GM12878 (cell line): ENCODE data around the gene DNAJC27. TPM values are rescaled to one million over a fixed set of nuclear protein-coding genes. Genes with fewer than 3 reads are reported as not detected.

Source experiments
- ATAC-seq: fragments of 200-7000 bp; cut with Tn5 transposase; 3 replicates; pipeline ENCODE4 v1.9.1; 2020; ENCODE audit warnings: mild to moderate bottlenecking, moderate library complexity
- BruUV-seq: library from RNA; stranded (reverse); fragments of 400-500 nt; replicated peaks from 2 replicates; lab custom pipeline; 2021; lab: Mats Ljungman, UMichigan
- CTCF ChIA-PET: fragments of 300-600 bp; sonication (Branson Sonifier 250); formaldehyde crosslinking; extraction: SDS; loops from one replicate; lab custom pipeline; 2021; ENCODE audit warnings: inconsistent platforms; lab: Yijun Ruan, JAX
- POLR2A ChIA-PET: fragments of 350-600 bp; formaldehyde crosslinking; extraction: SDS; loops from one replicate; lab custom pipeline; 2021; ENCODE audit warnings: inconsistent platforms; lab: Charles Lee
- RAD21 ChIA-PET: fragments of 300-600 bp; sonication (Branson Sonifier 250); formaldehyde crosslinking; loops from one replicate; lab custom pipeline; 2023; ENCODE audit warnings: antibody characterized with exemption; ENCODE audit not compliant: unreplicated experiment; lab: Charles Lee
- SMC1A ChIA-PET: fragments of 300-600 bp; sonication (Branson Sonifier 250); formaldehyde crosslinking; loops from one replicate; lab custom pipeline; 2023; ENCODE audit not compliant: unreplicated experiment, uncharacterized antibody; lab: Charles Lee
- DNase-seq: peaks from one replicate; pipeline ENCODE4 v3.0.0-alpha.2; 2011; ENCODE audit warnings: low read depth, low spot score
- FAIRE-seq: peaks from 3 replicates; lab custom pipeline; 2011; peaks lifted over from hg19 to GRCh38; lab: Jason Lieb, UNC
- H2AFZ ChIP-seq: 2 replicates; pipeline ENCODE4 v1.6.0; 2011; ENCODE audit warnings: low read depth, low read length, control low read depth; ENCODE audit not compliant: control insufficient read depth
- H3K27ac ChIP-seq: 2 replicates; pipeline ENCODE4 v1.5.1; 2011; ENCODE audit warnings: control low read depth; ENCODE audit not compliant: control insufficient read depth, insufficient read depth
- H3K27me3 ChIP-seq, 2 experiments: replicated peaks in 1 of 2; 2 replicates each; pipeline versions ENCODE4 v1.6.0 to v1.6.1; 2011; ENCODE audit warnings: low read length in 1 of 2; ENCODE audit not compliant: control insufficient read depth in 2 of 2, insufficient read depth in 2 of 2
- H3K36me3 ChIP-seq, 2 experiments: 2 replicates each; pipeline ENCODE4 v1.5.1; 2011; ENCODE audit warnings: low read length in 1 of 2; ENCODE audit not compliant: control insufficient read depth in 2 of 2, insufficient read depth in 2 of 2
- H3K4me1 ChIP-seq: 2 replicates; pipeline ENCODE4 v1.6.1; 2011; ENCODE audit warnings: mild to moderate bottlenecking, low read length, moderate library complexity, mixed read lengths; ENCODE audit not compliant: control insufficient read depth, insufficient read depth
- H3K4me2 ChIP-seq: 2 replicates; pipeline ENCODE4 v1.6.0; 2011; ENCODE audit warnings: control low read depth; ENCODE audit not compliant: control insufficient read depth, insufficient read depth
- H3K4me3 ChIP-seq: fragments of 200-600 bp; sonication (generic); 2 replicates; pipeline ENCODE4 v1.5.1; 2016
- H3K79me2 ChIP-seq: 2 replicates; pipeline ENCODE4 v1.6.0; 2011; ENCODE audit warnings: low read length; ENCODE audit not compliant: control insufficient read depth, insufficient read depth
- H3K9ac ChIP-seq: 2 replicates; pipeline ENCODE4 v1.8.0; 2011; ENCODE audit warnings: low read length, control low read depth, mixed read lengths; ENCODE audit not compliant: control insufficient read depth, insufficient read depth
- H3K9me3 ChIP-seq: replicated peaks from 3 replicates; pipeline ENCODE4 v1.5.1; 2011; ENCODE audit warnings: mild to moderate bottlenecking, low read length; ENCODE audit not compliant: control insufficient read depth, insufficient read depth
- H4K20me1 ChIP-seq: 2 replicates; pipeline ENCODE4 v1.6.0; 2011; ENCODE audit not compliant: control insufficient read depth, insufficient read depth
- CBX5 ChIP-seq: sonication (generic); IDR thresholded peaks from 2 replicates; pipeline ENCODE4 v1.6.1; 2016; ENCODE audit warnings: low read depth, moderate library complexity, mild to moderate bottlenecking, inconsistent platforms
- CTCF ChIP-seq, 3 experiments: IDR thresholded peaks in 2 of 3; conservative IDR thresholded peaks in 1 of 3; 2 replicates each; pipeline ENCODE4 v1.5.1; 2011; ENCODE audit warnings: low read depth in 3 of 3, low read length in 3 of 3, mild to moderate bottlenecking in 3 of 3, control low read depth in 2 of 3, moderate library complexity in 2 of 3, inconsistent platforms in 1 of 3, mixed read lengths in 1 of 3; ENCODE audit not compliant: control insufficient read depth in 2 of 3, insufficient read depth in 1 of 3; ENCODE audit errors: extremely low read depth in 1 of 3
- E2F4 ChIP-seq: IDR thresholded peaks from 2 replicates; pipeline ENCODE4 v1.6.1; 2012; ENCODE audit warnings: low read depth, low read length, improper control_type of control experiment
- EED ChIP-seq: sonication (generic); IDR thresholded peaks from 2 replicates; pipeline ENCODE4 v1.6.1; 2016; ENCODE audit warnings: antibody characterized with exemption, low read depth
- EGR1 ChIP-seq, 2 experiments: IDR thresholded peaks; 1 replicate in 1 of 2; 2 replicates in 1 of 2; pipeline ENCODE4 v1.6.1; 2011 to 2012; ENCODE audit warnings: low read depth in 2 of 2, low read length in 2 of 2, borderline replicate concordance in 1 of 2, mild to moderate bottlenecking in 1 of 2, moderate library complexity in 1 of 2
- GATAD2B ChIP-seq: fragments of 450-650 bp; conservative IDR thresholded peaks from 2 replicates; pipeline ENCODE4 v1.6.1; 2017; ENCODE audit warnings: low read depth, mild to moderate bottlenecking, moderate library complexity
- HCFC1 ChIP-seq: fragments of 150-350 bp; IDR thresholded peaks from 2 replicates; pipeline ENCODE4 v1.6.1; 2014; ENCODE audit warnings: low read length
- JUNB ChIP-seq: IDR thresholded peaks from 2 replicates; pipeline ENCODE4 v1.6.1; 2016; ENCODE audit warnings: antibody characterized with exemption, mild to moderate bottlenecking
- KDM1A ChIP-seq: fragments of 200-600 bp; sonication (generic); IDR thresholded peaks from 2 replicates; pipeline ENCODE4 v1.6.1; 2016; ENCODE audit warnings: borderline replicate concordance
- MEF2B ChIP-seq: fragments of 450-650 bp; IDR thresholded peaks from 2 replicates; pipeline ENCODE4 v1.6.1; 2018; ENCODE audit warnings: mild to moderate bottlenecking, moderate library complexity; ENCODE audit not compliant: partially characterized antibody, poor library complexity, severe bottlenecking
- MXI1 ChIP-seq: fragments of 150-350 bp; IDR thresholded peaks from 2 replicates; pipeline ENCODE4 v1.6.1; 2011; ENCODE audit warnings: low read depth, mild to moderate bottlenecking, inconsistent platforms, low read length, improper control_type of control experiment
- SIX5 ChIP-seq: IDR thresholded peaks from 2 replicates; pipeline ENCODE4 v1.6.1; 2011; ENCODE audit warnings: mild to moderate bottlenecking, low read depth, low read length, moderate library complexity; ENCODE audit not compliant: severe bottlenecking
- SREBF2 ChIP-seq: IDR thresholded peaks from 2 replicates; pipeline ENCODE4 v1.6.1; 2012; ENCODE audit warnings: mild to moderate bottlenecking, low read length
- STAT1 ChIP-seq: fragments of 450-650 bp; conservative IDR thresholded peaks from 2 replicates; pipeline ENCODE4 v1.6.1; 2014; ENCODE audit warnings: antibody characterized with exemption, mild to moderate bottlenecking
- SUPT20H ChIP-seq: IDR thresholded peaks from 2 replicates; pipeline ENCODE4 v1.6.1; 2011; ENCODE audit warnings: low read depth, mild to moderate bottlenecking, low read length, moderate library complexity, borderline replicate concordance; ENCODE audit not compliant: control insufficient read depth
- USF2 ChIP-seq: IDR thresholded peaks from 2 replicates; pipeline ENCODE4 v1.6.1; 2011; ENCODE audit warnings: low read depth, low read length, improper control_type of control experiment, borderline replicate concordance
- WRNIP1 ChIP-seq: IDR thresholded peaks from 2 replicates; pipeline ENCODE4 v1.6.1; 2011; ENCODE audit warnings: low read depth, low read length, improper control_type of control experiment, borderline replicate concordance
- ZNF217 ChIP-seq: fragments of 450-650 bp; IDR thresholded peaks from 2 replicates; pipeline ENCODE4 v1.6.1; 2017; ENCODE audit warnings: antibody characterized with exemption, mild to moderate bottlenecking
- ZNF24 ChIP-seq: fragments of 450-650 bp; IDR thresholded peaks from 2 replicates; pipeline ENCODE4 v1.6.1; 2017; ENCODE audit warnings: antibody characterized with exemption, mild to moderate bottlenecking
- ZNF384 ChIP-seq: IDR thresholded peaks from 2 replicates; pipeline ENCODE4 v1.6.1; 2012; ENCODE audit warnings: low read depth, mild to moderate bottlenecking, low read length, improper control_type of control experiment, borderline replicate concordance
- WGBS: methylation state at CpG from one replicate; pipeline ENCODE4 v1.1.6; 2016; ENCODE audit warnings: low lambda C conversion rate; ENCODE audit not compliant: insufficient replicate concordance, insufficient coverage; ENCODE audit errors: missing lambda C conversion rate; 5-methylcytosine and 5-hydroxymethylcytosine counted together
- in situ Hi-C: fragments of 300-500 bp; cut with MboI; formaldehyde crosslinking; loops from 9 replicates; pipeline ENCODE4 v1.14.3; 2018; ENCODE audit warnings: mixed read lengths
- intact Hi-C: fragments of 100-400 bp; cut with micrococcal nuclease; formaldehyde crosslinking; loops from one replicate; pipeline ENCODE4 v1.14.2; 2022; ENCODE audit not compliant: unreplicated experiment
- polyA plus RNA-seq, 11 experiments: library from polyadenylated mRNA; depleted of rRNA in 4 of 11; unstranded in 6 of 11; stranded (reverse) in 5 of 11; fragments of >200 nt; fragmentation: Nextera tagmentation in 4 of 11; fragmentation: Illumina TruSeq in 1 of 11; extraction: Ambion mirVana in 4 of 11; extraction: Trizol in 1 of 11; gene quantifications; 1 replicate in 1 of 11; 2 replicates in 10 of 11; pipeline versions ENCODE4 v1.2.1 to v1.2.3, GENCODE V29; 2011 to 2016; ENCODE audit warnings: inconsistent platforms in 2 of 11, missing spikeins in 2 of 11, low read depth in 1 of 11
- total RNA-seq, 4 experiments: library from RNA; depleted of rRNA in 3 of 4; stranded (reverse); fragments of >200 nt in 3 of 4; fragmentation: Illumina TruSeq in 1 of 4; extraction: Trizol in 1 of 4; gene quantifications; 2 replicates each; pipeline versions ENCODE4 v1.2.1 to v1.2.3, GENCODE V29; 2013 to 2021

Gene DNAJC27
- total and polyA plus RNA-seq, 10 of the 15 experiments (the other 5 are each of a cell fraction or from before 2014, with no cell fraction given): 0.95 to 9.6 (median 3.7) TPM

- TF ChIP-seq MEF2B: no peak
- TF ChIP-seq STAT1: no peak
Measured at GRCh38 chr2:24909555-24910177, 62.1 kb downstream of the DNAJC27 start (continued).

- Histone ChIP-seq H2AFZ (no peak overlapping the region), H3K36me3 (peaks cover 8 to 9% of the 10 kb centered on the region in 2 experiments; a peak in 3 of 4 replicates), H4K20me1 (no peaks in the 10 kb centered on the region; the same call in 1 of the 2 replicates), H3K4me2 (no peak overlapping the region), H3K4me1 (no peaks in the 10 kb centered on the region), H3K27me3 (no peaks in the 10 kb centered on the region), H3K4me3 (no peak overlapping the region), H3K27ac (no peak overlapping the region), H3K9me3 (peaks cover 4% of the 10 kb centered on the region; the same call in 2 of the 3 replicates), H3K9ac (no peak overlapping the region), H3K79me2 (peaks cover 1% of the 10 kb centered on the region; the same call in 1 of the 2 replicates)
- intact Hi-C loops: no loop called here
- SMC1A ChIA-PET: no interaction called here
- ATAC-seq (no peak), FAIRE-seq (no peak), DNase-seq (no peak)
- in situ Hi-C loops: no loop called here
- BruUV-seq: no TSS peak
- TF ChIP-seq CBX5 (no peak), ZNF24 (no peak), SUPT20H (no peak), MXI1 (no peak), STAT1 (no peak), JUNB (no peak), ZNF217 (no peak), SREBF2 (no peak), EED (no peak), CTCF (IDR thresholded peaks at IDR 0.05 in 2 of 3, conservative IDR thresholded peaks at IDR 0.05 in 1 of 3; ENCODE audit: control insufficient read depth in 2 of 3, extremely low read depth in 1 of 3, insufficient read depth in 1 of 3, low read depth in 3 of 3, low read length in 3 of 3) (no peak), GATAD2B (no peak), USF2 (no peak), SIX5 (no peak), E2F4 (no peak), WRNIP1 (no peak), KDM1A (no peak), HCFC1 (no peak), EGR1 (IDR thresholded peaks at IDR 0.05; ENCODE audit: borderline replicate concordance in 1 of 2, low read depth in 2 of 2, low read length in 2 of 2) (no peak), ZNF384 (no peak)
- POLR2A ChIA-PET: no interaction called here
- WGBS: 82% methylated on average over 8 of the region's 8 CpGs
- CTCF ChIA-PET: no interaction called here
- RAD21 ChIA-PET: no interaction called here
Measured at GRCh38 chr2:24908461-24908901, 63.3 kb downstream of the DNAJC27 start.
